Skin of body (tissue), 2 donors: ENCODE measurements around the gene DYRK1B. TPM values are rescaled to one million over a fixed set of nuclear protein-coding genes. Genes with fewer than 3 reads are reported as not detected.
A peak's percentile ranks its signal among the peaks of the same experiment; 100 is the strongest.

Experiments used
- DNase-seq: peaks from one replicate; lab custom pipeline; 2025; lab: John Stamatoyannopoulos, UW
- total RNA-seq: library from RNA; depleted of rRNA; stranded (reverse); fragments of >200 nt; gene quantifications from one replicate; pipeline ENCODE4 v1.2.3, GENCODE V29; 2014

The DYRK1B gene
- total RNA-seq, 1 donor from 2014 or later = 10.3 TPM

GRCh38 chr19:39858541-39858940, 24.6 kb upstream of the DYRK1B start:
- no peak for DNase-seq

- DNase-seq = no peak
Measured at GRCh38 chr19:39852882-39853281, 18.9 kb upstream of the DYRK1B start.

GRCh38 chr19:39850892-39851291, 16.9 kb upstream of the DYRK1B start:
- DNase-seq = no peak

GRCh38 chr19:39848392-39848791, 14.4 kb upstream of the DYRK1B start:
- no peak for DNase-seq

- DNase-seq = no peak
Measured at GRCh38 chr19:39847525-39847924, 13.6 kb upstream of the DYRK1B start.

- no peak for DNase-seq
Measured at GRCh38 chr19:39846678-39847486, 12.9 kb upstream of the DYRK1B start.

GRCh38 chr19:39845933-39846677, 12.1 kb upstream of the DYRK1B start, which contains the start of gene FBL:
FBL (minus strand) TSS chr19:39846379; CDS start chr19:39846300, 79 bp downstream.
- DNase-seq = peak; percentile 89

GRCh38 chr19:39845584-39845932, 11.6 kb upstream of the DYRK1B start:
- no peak for DNase-seq

- no peak for DNase-seq
Measured at GRCh38 chr19:39845172-39845571, 11.2 kb upstream of the DYRK1B start.

- no peak for DNase-seq
Measured at GRCh38 chr19:39843919-39844793, 10.2 kb upstream of the DYRK1B start.

GRCh38 chr19:39842693-39843435, 8.9 kb upstream of the DYRK1B start:
- DNase-seq = no peak

GRCh38 chr19:39841041-39841440, 7.1 kb upstream of the DYRK1B start:
- DNase-seq = no peak

- DNase-seq = no peak
Measured at GRCh38 chr19:39840492-39840891, 6.5 kb upstream of the DYRK1B start.

GRCh38 chr19:39839678-39840327, 5.8 kb upstream of the DYRK1B start:
- DNase-seq = no peak

GRCh38 chr19:39838569-39838968, 4.6 kb upstream of the DYRK1B start:
- DNase-seq = no peak

GRCh38 chr19:39837978-39838377, 4.0 kb upstream of the DYRK1B start:
- no peak for DNase-seq

GRCh38 chr19:39834287-39834841, 402 bp upstream of the DYRK1B start:
- no peak for DNase-seq

GRCh38 chr19:39833160-39833463, 850 bp downstream of the DYRK1B start:
- no peak for DNase-seq

- no peak for DNase-seq
Measured at GRCh38 chr19:39832341-39833083, 1.4 kb downstream of the DYRK1B start.

GRCh38 chr19:39831679-39832078, 2.3 kb downstream of the DYRK1B start:
- no peak for DNase-seq
